Mesendoderm (in vitro differentiated cells): ENCODE data around the gene ERVFRD-1.
"Not testable (repeated sequence)": the region's sequence is repeated elsewhere in the genome, so short reads cannot be mapped to it uniquely, and the experiment has no call there.

Experiments
- DNase-seq: peaks from one replicate; pipeline ENCODE4 v3.0.0; 2013
- H2AK5ac ChIP-seq: 2 replicates; pipeline ENCODE4 v1.6.1; 2013; ENCODE audit warnings: low read length, inconsistent platforms
- H2BK120ac ChIP-seq: 2 replicates; pipeline ENCODE4 v1.6.1; 2013; ENCODE audit warnings: low read depth, mild to moderate bottlenecking, low read length, moderate library complexity, mixed read lengths
- H2BK15ac ChIP-seq: replicated peaks from 2 replicates; pipeline ENCODE4 v1.6.1; 2013; ENCODE audit warnings: low read depth, mild to moderate bottlenecking, moderate library complexity
- H2BK5ac ChIP-seq: 2 replicates; pipeline ENCODE4 v1.6.1; 2013; ENCODE audit warnings: low read length, inconsistent platforms
- H3K18ac ChIP-seq: 2 replicates; pipeline ENCODE4 v1.6.1; 2013; ENCODE audit warnings: mild to moderate bottlenecking, low read length, mixed read lengths
- H3K23ac ChIP-seq: one replicate; pipeline ENCODE4 v1.6.1; 2013; ENCODE audit warnings: low read length
- H3K27ac ChIP-seq: 2 replicates; pipeline ENCODE4 v1.5.1; 2013; ENCODE audit warnings: low read depth, mild to moderate bottlenecking, inconsistent platforms, low read length, moderate library complexity
- H3K27me3 ChIP-seq: 2 replicates; pipeline ENCODE4 v1.6.1; 2013; ENCODE audit warnings: low read length, control low read depth, mild to moderate bottlenecking, inconsistent platforms; ENCODE audit not compliant: insufficient read depth, poor library complexity
- H3K36me3 ChIP-seq: 2 replicates; pipeline ENCODE4 v1.6.1; 2013; ENCODE audit warnings: low read length, inconsistent platforms; ENCODE audit not compliant: control insufficient read depth, insufficient read depth
- H3K4ac ChIP-seq: one replicate; pipeline ENCODE4 v1.6.1; 2013; ENCODE audit warnings: low read depth, mild to moderate bottlenecking, low read length, moderate library complexity
- H3K4me1 ChIP-seq: 2 replicates; pipeline ENCODE4 v1.6.1; 2013; ENCODE audit warnings: low read depth, low read length, inconsistent platforms; ENCODE audit not compliant: control insufficient read depth
- H3K4me2 ChIP-seq: 2 replicates; pipeline ENCODE4 v1.6.1; 2013; ENCODE audit warnings: low read length
- H3K4me3 ChIP-seq: 2 replicates; pipeline ENCODE4 v1.5.1; 2013; ENCODE audit warnings: mild to moderate bottlenecking, low read length
- H3K56ac ChIP-seq: one replicate; pipeline ENCODE4 v1.6.1; 2013; ENCODE audit warnings: low read length
- H3K79me1 ChIP-seq: 2 replicates; pipeline ENCODE4 v1.6.1; 2013; ENCODE audit warnings: low read length, inconsistent platforms
- H3K79me2 ChIP-seq: 2 replicates; pipeline ENCODE4 v1.6.1; 2013; ENCODE audit warnings: mild to moderate bottlenecking, low read length; ENCODE audit not compliant: control insufficient read depth, insufficient read depth
- H3K9ac ChIP-seq: 2 replicates; pipeline ENCODE4 v1.6.1; 2013; ENCODE audit warnings: low read length, inconsistent platforms
- H4K5ac ChIP-seq: one replicate; pipeline ENCODE4 v1.6.1; 2013; ENCODE audit warnings: low read length
- H4K8ac ChIP-seq: one replicate; pipeline ENCODE4 v1.6.1; 2013; ENCODE audit warnings: low read depth, mild to moderate bottlenecking, control low read depth, low read length, moderate library complexity
- WGBS: extraction: QIAGEN DNeasy Blood & Tissue Kit; methylation state at CpG from one replicate; pipeline ENCODE4 v1.1.7; 2013; ENCODE audit warnings: low lambda C conversion rate, missing lambda C conversion rate; ENCODE audit not compliant: insufficient coverage; ENCODE audit errors: extremely low coverage; 5-methylcytosine and 5-hydroxymethylcytosine counted together

ERVFRD-1 gene

DNA sequence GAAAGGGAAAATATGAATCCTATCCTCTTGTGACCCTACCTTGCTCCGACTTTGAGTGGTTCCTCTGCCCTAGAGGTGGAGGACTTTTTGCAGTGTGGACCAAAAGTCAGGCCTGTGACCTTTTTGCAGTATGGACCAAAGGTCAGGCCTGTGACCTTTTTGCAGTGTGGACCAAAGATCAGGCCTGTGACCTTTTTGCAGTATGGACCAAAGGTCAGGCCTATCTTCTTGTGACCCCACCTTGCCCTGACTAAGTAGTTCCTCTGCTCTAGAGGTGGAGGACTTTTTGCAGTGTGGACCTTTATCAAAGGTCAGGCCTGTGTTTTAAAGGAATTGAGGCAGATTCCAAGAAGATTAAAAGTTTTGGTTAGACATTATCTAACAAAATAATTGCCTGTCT, 10.9 kb upstream of the ERVFRD-1 start:
- H2BK5ac ChIP-seq = no peak overlapping the region
- no peaks in the 10 kb centered on the region for H3K27me3 ChIP-seq
- no peak for DNase-seq
- H3K4me3 ChIP-seq = no peak overlapping the region
- WGBS = no CpG with 5 or more reads among the region's 1 CpG
- H3K4ac ChIP-seq = no peak overlapping the region
- H2BK120ac ChIP-seq = no peak overlapping the region
- no peak overlapping the region for H4K5ac ChIP-seq
- H3K9ac ChIP-seq = no peak overlapping the region
- no peak overlapping the region for H2AK5ac ChIP-seq
- peaks cover 19% of the 10 kb centered on the region for H3K79me1 ChIP-seq
- H3K36me3 ChIP-seq = no peaks in the 10 kb centered on the region
- H3K56ac ChIP-seq = no peak overlapping the region
- H3K18ac ChIP-seq = no peak overlapping the region
- no peak overlapping the region for H4K8ac ChIP-seq
- H3K23ac ChIP-seq = no peak overlapping the region
- no peak overlapping the region for H3K4me2 ChIP-seq
- H3K79me2 ChIP-seq = peaks cover 21% of the 10 kb centered on the region
- no peaks in the 10 kb centered on the region for H3K4me1 ChIP-seq
- H2BK15ac ChIP-seq = no peak overlapping the region
- H3K27ac ChIP-seq = no peak overlapping the region

DNA sequence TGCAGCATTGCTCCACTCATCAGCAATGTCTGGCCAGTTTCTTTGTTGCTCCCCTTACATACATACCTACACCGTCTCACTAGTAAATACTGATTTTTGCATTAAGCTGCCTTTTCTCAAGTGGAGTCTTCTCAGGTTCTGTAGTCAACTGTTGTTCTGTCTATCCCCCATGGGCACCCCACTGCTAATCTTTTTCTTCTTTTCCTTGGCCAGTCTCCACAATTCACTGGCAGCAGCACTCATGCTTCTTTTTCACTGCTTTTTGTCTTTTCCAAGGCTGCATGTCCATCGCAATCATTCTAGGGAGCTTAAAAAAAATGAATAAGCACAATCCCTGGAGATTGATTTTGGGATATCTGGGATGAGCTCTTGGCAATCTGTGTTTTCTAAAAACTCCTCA, 10.3 kb upstream of the ERVFRD-1 start:
- Histone ChIP-seq H3K27me3 (no peaks in the 10 kb centered on the region), H3K4me2 (no peak overlapping the region), H3K4me3 (no peak overlapping the region), H3K23ac (no peak overlapping the region), H2BK120ac (no peak overlapping the region), H3K79me2 (peaks cover 19% of the 10 kb centered on the region), H4K8ac (no peak overlapping the region), H3K56ac (no peak overlapping the region), H3K9ac (no peak overlapping the region), H3K36me3 (no peaks in the 10 kb centered on the region), H3K4ac (no peak overlapping the region), H3K4me1 (no peaks in the 10 kb centered on the region), H2BK15ac (no peak overlapping the region), H3K79me1 (peaks cover 19% of the 10 kb centered on the region), H2AK5ac (no peak overlapping the region), H3K18ac (no peak overlapping the region), H4K5ac (no peak overlapping the region), H3K27ac (no peak overlapping the region), H2BK5ac (no peak overlapping the region)
- no CpG with 5 or more reads among the region's 2 CpGs for WGBS
- no peak for DNase-seq

DNA sequence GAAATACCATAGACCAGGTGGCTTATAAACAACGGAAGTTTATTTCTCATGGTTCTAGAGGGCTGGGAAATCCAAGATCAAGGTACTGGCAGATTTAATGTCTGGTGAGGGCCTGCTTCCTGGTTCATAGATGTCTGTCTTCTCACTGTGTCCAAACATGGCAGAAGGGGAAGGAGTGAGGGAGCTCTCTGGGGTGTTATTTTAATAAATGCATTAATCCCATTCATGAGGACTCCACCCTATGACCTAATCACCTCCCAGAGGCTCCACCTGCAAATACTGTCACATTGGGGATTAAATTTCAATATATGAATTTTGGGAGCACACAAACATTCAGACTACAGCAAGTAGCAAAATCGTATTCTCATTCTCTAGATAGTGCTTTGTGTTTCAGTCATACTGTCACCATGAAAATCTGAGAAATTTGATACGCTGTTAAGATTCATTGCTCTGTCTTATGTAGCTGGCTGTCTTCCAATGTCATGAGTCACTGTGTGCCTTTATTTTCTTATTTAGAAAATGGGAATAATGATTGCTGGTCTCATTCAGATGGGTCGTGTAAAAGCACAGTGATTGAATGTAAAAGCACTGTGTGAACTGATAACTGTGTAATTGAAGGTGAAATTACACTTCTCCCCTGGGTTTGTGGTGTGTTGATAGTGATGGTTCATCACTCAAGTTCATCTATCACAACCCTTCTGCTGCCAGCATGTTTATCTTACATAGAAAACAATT, 8.9 kb upstream of the ERVFRD-1 start:
- no peak overlapping the region for H2BK15ac ChIP-seq
- H3K27me3 ChIP-seq = no peaks in the 10 kb centered on the region
- H4K5ac ChIP-seq = no peak overlapping the region
- H3K4ac ChIP-seq = no peak overlapping the region
- H3K56ac ChIP-seq = no peak overlapping the region
- peaks cover 19% of the 10 kb centered on the region for H3K79me2 ChIP-seq
- no peak overlapping the region for H3K4me2 ChIP-seq
- no peak overlapping the region for H2BK120ac ChIP-seq
- peaks cover 16% of the 10 kb centered on the region for H3K79me1 ChIP-seq
- no peak overlapping the region for H3K23ac ChIP-seq
- H3K27ac ChIP-seq = no peak overlapping the region
- H3K18ac ChIP-seq = no peak overlapping the region
- DNase-seq = no peak
- no peaks in the 10 kb centered on the region for H3K4me1 ChIP-seq
- H2BK5ac ChIP-seq = no peak overlapping the region
- H4K8ac ChIP-seq = no peak overlapping the region
- H2AK5ac ChIP-seq = no peak overlapping the region
- no peak overlapping the region for H3K9ac ChIP-seq
- no peaks in the 10 kb centered on the region for H3K36me3 ChIP-seq
- WGBS = no CpG with 5 or more reads among the region's 4 CpGs
- H3K4me3 ChIP-seq = no peak overlapping the region

DNA sequence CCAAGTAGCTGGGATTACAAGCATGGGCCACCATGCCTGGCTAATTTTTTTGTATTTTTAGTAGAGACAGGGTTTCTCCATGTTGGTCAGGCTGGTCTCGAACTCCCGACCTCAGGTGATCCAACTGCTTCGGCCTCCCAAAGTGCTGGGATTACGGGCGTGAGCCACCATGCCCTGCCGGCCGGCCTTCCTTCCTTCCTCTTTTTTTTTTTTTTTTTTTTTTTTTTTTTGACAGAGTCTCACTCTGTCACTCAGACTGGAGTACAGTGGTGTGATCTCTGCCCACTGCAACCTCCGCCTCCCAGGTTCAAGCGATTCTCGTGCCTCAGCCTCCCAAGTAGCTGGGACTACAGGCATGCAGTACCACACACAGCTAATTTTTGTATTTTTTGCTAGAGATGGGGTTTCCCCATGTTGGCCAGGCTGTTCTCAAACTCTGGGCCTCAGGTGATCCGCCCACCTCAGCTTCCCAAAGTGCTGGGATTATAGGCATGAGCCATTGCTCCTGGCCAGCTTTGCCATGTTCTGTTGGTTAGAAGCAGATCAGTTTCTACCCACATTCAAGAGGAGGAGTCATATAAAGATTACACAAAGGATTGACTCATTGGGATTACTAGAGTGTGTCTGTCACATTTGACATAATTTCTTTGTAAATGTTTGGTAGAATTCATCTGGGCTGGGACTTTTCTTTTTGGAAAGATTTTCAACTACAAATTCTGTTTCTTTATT, 4.4 kb upstream of the ERVFRD-1 start:
- not testable (repeated sequence) for H3K23ac ChIP-seq, H3K4me3 ChIP-seq, H2BK120ac ChIP-seq, H3K27ac ChIP-seq, H3K4me1 ChIP-seq, H3K9ac ChIP-seq, H3K36me3 ChIP-seq, H3K27me3 ChIP-seq, DNase-seq, H4K8ac ChIP-seq, H3K18ac ChIP-seq, H2BK5ac ChIP-seq, H3K4ac ChIP-seq, H2AK5ac ChIP-seq, H3K4me2 ChIP-seq, H2BK15ac ChIP-seq, H3K56ac ChIP-seq, H4K5ac ChIP-seq
- no CpG with 5 or more reads among the region's 11 CpGs for WGBS
- Histone ChIP-seq H3K79me2 (peaks cover 27% of the 10 kb centered on the region), H3K79me1 (peaks cover 16% of the 10 kb centered on the region)

DNA sequence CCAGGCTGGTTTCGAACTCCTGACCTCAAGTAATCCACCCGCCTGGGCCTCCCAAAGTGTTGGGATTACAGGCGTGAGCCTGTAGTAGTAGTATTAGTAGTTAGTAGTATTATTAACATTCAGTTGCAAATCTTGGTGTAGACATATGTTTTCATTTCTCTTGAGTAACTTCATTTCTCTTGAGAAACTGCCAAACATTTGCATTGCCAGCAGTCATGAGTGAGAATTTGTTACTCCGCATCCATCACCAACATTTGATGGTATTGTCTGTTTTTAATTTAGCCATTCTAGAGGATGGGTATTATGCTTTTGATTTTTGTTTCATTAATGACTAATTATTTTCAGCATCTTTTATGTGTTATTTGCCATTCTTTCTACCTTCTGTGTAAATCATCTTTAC, 1.5 kb upstream of the ERVFRD-1 start:
- H3K4me2 ChIP-seq = no peak overlapping the region
- no peaks in the 10 kb centered on the region for H3K36me3 ChIP-seq
- H3K79me2 ChIP-seq = peaks cover 40% of the 10 kb centered on the region
- peaks cover 4% of the 10 kb centered on the region for H3K4me1 ChIP-seq
- no peak overlapping the region for H3K56ac ChIP-seq
- no peak overlapping the region for H3K9ac ChIP-seq
- peaks cover 30% of the 10 kb centered on the region for H3K79me1 ChIP-seq
- H2BK15ac ChIP-seq = no peak overlapping the region
- H3K27me3 ChIP-seq = no peaks in the 10 kb centered on the region
- H2BK120ac ChIP-seq = no peak overlapping the region
- H4K5ac ChIP-seq = no peak overlapping the region
- WGBS = no CpG with 5 or more reads among the region's 4 CpGs
- H3K18ac ChIP-seq = no peak overlapping the region
- H2AK5ac ChIP-seq = no peak overlapping the region
- no peak overlapping the region for H3K4me3 ChIP-seq
- H3K4ac ChIP-seq = no peak overlapping the region
- no peak overlapping the region for H3K27ac ChIP-seq
- no peak for DNase-seq
- no peak overlapping the region for H4K8ac ChIP-seq
- no peak overlapping the region for H2BK5ac ChIP-seq
- no peak overlapping the region for H3K23ac ChIP-seq
